ENCODE data around the gene CHRDL2.

CHRDL2 gene

DNA sequence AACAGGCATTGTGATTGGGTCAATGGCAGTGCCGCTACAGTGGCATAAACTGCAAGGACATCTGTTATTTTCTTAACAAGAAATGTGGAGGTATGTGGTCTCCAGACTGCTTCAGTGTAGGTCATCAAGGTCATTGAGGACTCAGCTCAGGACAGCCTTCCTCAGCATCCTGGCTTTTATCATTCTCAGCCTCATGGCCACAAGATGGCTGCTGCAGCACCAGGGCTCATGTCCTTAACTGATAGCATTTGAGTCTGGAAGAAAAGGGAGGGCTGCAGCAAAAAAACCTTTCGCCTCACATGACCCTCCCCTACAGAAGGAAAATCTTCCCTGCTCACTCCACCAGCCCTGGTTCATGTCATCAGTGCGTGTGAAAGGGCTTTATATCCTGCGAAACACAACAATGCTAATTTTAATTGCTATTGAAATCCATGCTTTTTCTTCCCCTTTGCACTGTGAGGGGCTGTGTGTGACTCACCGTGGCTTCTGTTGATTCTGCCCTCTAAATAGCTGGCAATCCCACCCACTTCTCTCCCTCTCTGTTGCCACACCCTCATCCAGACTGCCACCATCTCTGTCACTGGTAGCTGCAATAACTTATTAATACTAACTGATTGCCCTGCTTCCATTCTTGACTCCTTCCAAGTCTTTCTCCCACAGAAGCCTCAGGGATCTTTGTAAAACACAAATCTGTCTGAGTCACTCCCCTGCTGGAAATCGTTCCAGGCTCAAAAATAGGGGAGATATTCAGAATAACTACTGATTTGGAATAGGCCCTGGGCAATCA lies 43.8 kb downstream of the CHRDL2 start:
- Mint-ChIP-seq H3K27ac (no peak overlapping the region), H3K9me3 (no peaks in the 10 kb centered on the region), H3K27me3 (ENCODE audit: low read depth) (peaks cover 11% of the 10 kb centered on the region), H3K36me3 (ENCODE audit: low read depth) (no peaks in the 10 kb centered on the region), H3K4me1 (no peaks in the 10 kb centered on the region), H3K4me3 (no peak overlapping the region)
- TF ChIP-seq, protein P1, sequence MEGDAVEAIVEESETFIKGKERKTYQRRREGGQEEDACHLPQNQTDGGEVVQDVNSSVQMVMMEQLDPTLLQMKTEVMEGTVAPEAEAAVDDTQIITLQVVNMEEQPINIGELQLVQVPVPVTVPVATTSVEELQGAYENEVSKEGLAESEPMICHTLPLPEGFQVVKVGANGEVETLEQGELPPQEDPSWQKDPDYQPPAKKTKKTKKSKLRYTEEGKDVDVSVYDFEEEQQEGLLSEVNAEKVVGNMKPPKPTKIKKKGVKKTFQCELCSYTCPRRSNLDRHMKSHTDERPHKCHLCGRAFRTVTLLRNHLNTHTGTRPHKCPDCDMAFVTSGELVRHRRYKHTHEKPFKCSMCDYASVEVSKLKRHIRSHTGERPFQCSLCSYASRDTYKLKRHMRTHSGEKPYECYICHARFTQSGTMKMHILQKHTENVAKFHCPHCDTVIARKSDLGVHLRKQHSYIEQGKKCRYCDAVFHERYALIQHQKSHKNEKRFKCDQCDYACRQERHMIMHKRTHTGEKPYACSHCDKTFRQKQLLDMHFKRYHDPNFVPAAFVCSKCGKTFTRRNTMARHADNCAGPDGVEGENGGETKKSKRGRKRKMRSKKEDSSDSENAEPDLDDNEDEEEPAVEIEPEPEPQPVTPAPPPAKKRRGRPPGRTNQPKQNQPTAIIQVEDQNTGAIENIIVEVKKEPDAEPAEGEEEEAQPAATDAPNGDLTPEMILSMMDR (IDR thresholded peaks at IDR 0.05; ENCODE audit: unreplicated experiment in 3 of 3) = no peak

DNA sequence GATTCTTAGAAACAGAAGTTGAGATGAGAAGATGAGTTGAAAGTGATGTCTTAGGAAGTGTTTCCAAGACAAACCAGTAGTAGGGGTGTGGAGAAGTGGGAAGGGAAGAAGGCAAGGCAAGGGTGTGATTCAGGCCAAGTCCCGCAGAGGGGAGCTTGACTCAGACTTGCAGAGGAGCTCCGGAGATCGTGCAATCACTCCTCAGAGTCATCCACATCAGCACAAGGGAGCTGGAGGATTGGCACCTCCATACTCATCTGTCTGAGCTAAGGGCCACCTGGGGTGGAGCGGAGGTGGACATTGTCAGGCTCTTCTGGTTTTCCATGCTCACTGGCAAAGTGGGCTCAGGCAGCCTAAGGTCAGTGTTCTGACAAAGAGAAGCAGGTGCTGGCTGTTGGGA lies 44.4 kb downstream of the CHRDL2 start:
- H3K4me3 Mint-ChIP-seq = no peak overlapping the region
- H3K27me3 Mint-ChIP-seq (ENCODE audit: low read depth) = peaks cover 11% of the 10 kb centered on the region
- H3K27ac Mint-ChIP-seq = no peak overlapping the region
- H3K4me1 Mint-ChIP-seq = peaks cover under 1% of the 10 kb centered on the region
- no peaks in the 10 kb centered on the region for H3K36me3 Mint-ChIP-seq (ENCODE audit: low read depth)
- TF ChIP-seq, protein P1 (IDR thresholded peaks at IDR 0.05; ENCODE audit: unreplicated experiment in 3 of 3) = no peak
- H3K9me3 Mint-ChIP-seq = no peaks in the 10 kb centered on the region

DNA sequence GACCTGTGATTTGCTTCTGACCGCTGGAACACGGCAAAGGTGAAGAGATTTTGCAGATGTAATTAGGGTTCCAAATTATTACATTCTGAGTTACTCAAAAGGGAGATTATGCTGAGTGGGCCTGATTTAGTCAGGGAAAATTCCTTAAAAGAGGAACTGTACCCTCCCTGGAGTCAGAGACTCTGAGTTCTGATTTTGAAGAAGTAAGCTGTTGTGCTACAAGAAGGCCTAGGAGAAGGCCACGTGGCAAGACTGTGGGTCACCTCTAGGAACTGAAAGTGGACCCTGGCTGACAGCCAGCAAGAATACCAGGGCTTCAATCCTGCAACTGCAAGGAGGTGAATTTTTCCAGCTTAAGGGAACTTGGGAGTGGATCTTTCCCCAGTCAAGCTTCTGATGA lies 45.3 kb downstream of the CHRDL2 start:
- Mint-ChIP-seq H3K27ac (no peak overlapping the region), H3K4me3 (no peak overlapping the region), H3K36me3 (ENCODE audit: low read depth) (no peaks in the 10 kb centered on the region), H3K27me3 (ENCODE audit: low read depth) (peaks cover 11% of the 10 kb centered on the region), H3K4me1 (peaks cover 7% of the 10 kb centered on the region), H3K9me3 (no peaks in the 10 kb centered on the region)
- TF ChIP-seq, protein P1 (IDR thresholded peaks at IDR 0.05; ENCODE audit: unreplicated experiment in 3 of 3) = no peak

DNA sequence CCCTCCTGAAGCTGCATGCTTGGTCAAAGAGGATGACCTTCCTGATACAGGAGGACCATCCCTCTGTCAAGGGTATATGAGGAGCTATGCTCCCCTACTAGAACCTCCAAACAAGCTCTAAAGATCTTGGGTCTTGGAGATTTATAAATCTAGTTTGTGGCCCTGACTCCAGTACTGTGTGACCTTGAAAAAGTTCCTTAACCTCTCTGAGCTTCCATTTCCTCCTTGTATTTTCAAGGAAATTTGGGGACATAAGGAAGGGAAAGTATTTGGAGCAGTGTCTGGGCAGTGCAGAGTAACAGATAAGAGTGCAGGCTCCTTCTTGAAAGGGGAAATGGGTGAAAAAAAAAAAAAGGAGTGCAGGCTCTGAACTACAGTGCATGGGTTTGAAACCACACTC lies 45.9 kb downstream of the CHRDL2 start:
- Mint-ChIP-seq H3K27ac (no peak overlapping the region), H3K4me3 (no peak overlapping the region), H3K27me3 (ENCODE audit: low read depth) (peaks cover 11% of the 10 kb centered on the region), H3K9me3 (no peaks in the 10 kb centered on the region), H3K4me1 (peaks cover 7% of the 10 kb centered on the region), H3K36me3 (ENCODE audit: low read depth) (no peaks in the 10 kb centered on the region)
- TF ChIP-seq, protein P1 (IDR thresholded peaks at IDR 0.05; ENCODE audit: unreplicated experiment in 3 of 3) = no peak

DNA sequence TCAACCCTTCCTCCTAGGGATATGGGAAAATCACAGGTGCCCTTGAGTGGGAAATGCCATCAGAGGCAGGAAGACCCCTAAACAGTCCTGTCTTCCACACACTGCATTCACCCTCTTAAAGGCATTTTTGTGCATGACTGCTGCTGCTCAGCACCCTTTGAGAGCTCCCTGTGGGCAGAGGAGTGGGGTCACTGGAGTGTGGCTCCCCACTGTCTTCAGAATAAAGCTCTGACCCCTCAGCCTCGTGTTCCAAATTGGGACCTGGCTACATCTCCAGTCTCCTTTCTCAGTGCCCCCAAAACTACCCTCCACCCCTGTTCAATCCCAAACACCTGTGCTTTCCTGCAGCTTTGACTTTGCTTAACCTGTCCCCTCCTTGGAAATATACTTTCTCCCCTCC lies 46.6 kb downstream of the CHRDL2 start:
- H3K4me1 Mint-ChIP-seq = peaks cover 7% of the 10 kb centered on the region
- peaks cover 11% of the 10 kb centered on the region for H3K27me3 Mint-ChIP-seq (ENCODE audit: low read depth)
- no peak overlapping the region for H3K27ac Mint-ChIP-seq
- H3K9me3 Mint-ChIP-seq = no peaks in the 10 kb centered on the region
- TF ChIP-seq, protein P1 (IDR thresholded peaks at IDR 0.05; ENCODE audit: unreplicated experiment in 3 of 3) = no peak
- H3K4me3 Mint-ChIP-seq = no peak overlapping the region
- no peaks in the 10 kb centered on the region for H3K36me3 Mint-ChIP-seq (ENCODE audit: low read depth)

DNA sequence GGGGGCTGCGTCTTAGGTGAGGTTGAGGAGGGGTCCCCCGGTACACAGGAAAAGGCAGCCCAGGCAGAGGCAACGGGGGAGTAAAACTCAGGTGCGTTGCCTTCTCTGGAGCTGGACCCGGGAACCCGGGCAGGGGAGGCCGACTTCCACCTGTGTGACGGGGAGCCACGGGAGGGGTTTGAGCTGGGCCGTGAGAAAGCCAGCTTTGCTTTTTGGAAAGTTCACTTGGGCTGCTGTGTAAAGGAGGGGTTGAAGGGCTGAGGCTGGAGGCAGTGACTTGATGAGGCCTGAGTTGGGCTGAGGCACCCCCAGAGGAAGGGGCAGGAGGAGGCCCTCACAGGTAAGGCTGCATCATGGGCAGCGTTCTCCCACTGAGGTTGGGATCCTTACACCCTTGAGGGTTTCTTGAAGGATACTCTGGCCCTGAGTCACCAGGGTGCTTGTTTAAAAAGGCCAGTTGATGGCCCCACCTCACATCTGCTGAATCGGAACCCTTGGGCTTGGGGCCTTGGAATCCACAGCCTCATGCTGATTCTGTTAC lies 47.2 kb downstream of the CHRDL2 start:
- peak overlapping the region in 2 of 3 experiments; percentile 42 to 49 for H3K4me3 Mint-ChIP-seq
- no peak overlapping the region for H3K27ac Mint-ChIP-seq
- H3K4me1 Mint-ChIP-seq = peaks cover 7% of the 10 kb centered on the region
- peaks cover 11% of the 10 kb centered on the region for H3K27me3 Mint-ChIP-seq (ENCODE audit: low read depth)
- no peaks in the 10 kb centered on the region for H3K9me3 Mint-ChIP-seq
- H3K36me3 Mint-ChIP-seq (ENCODE audit: low read depth) = no peaks in the 10 kb centered on the region
- TF ChIP-seq, protein P1 (IDR thresholded peaks at IDR 0.05; ENCODE audit: unreplicated experiment in 3 of 3) = no peak

Data from nephron (organoid).